GM21390 (cell line): ENCODE data around the gene TEX13B.

Source experiments
- ATAC-seq: cut with Tn5 transposase; IDR thresholded peaks from one replicate; pipeline ENCODE4 v1.9.1; 2021; ENCODE audit not compliant: unreplicated experiment

TEX13B gene

GRCh38 chrX:107940095-107940494, 42.1 kb downstream of the TEX13B start:
- ATAC-seq, result no peak

- no peak for ATAC-seq
Measured at GRCh38 chrX:107936434-107936730, 45.8 kb downstream of the TEX13B start.

- no peak for ATAC-seq
Measured at GRCh38 chrX:107935664-107936433, 46.3 kb downstream of the TEX13B start.

- ATAC-seq, result no peak
Measured at GRCh38 chrX:107935200-107935599, 47.0 kb downstream of the TEX13B start.

- no peak for ATAC-seq
Measured at GRCh38 chrX:107934262-107934661, 47.9 kb downstream of the TEX13B start.
